Lung (tissue), 12 donors: ENCODE data around the gene NDUFS3. TPM values are rescaled to one million over a fixed set of nuclear protein-coding genes. Genes with fewer than 3 reads are reported as not detected.
A peak's percentile ranks its signal among the peaks of the same experiment; 100 is the strongest.

Experiments
- ATAC-seq: fragments of 200-7000 bp; cut with Tn5 transposase; one replicate; pipeline ENCODE4 v1.9.1; 2020; ENCODE audit warnings: moderate number of reproducible peaks; ENCODE audit not compliant: insufficient read depth, low FRiP score
- DNase-seq, 3 donors: peaks; one replicate each; pipeline ENCODE4 v3.0.0-alpha.2; 2013 to 2017
- H3K27ac ChIP-seq, 2 donors: one replicate each; pipeline ENCODE4 v1.5.1; 2013; ENCODE audit warnings: mild to moderate bottlenecking in 2 of 2, moderate library complexity in 2 of 2, control low read depth in 1 of 2, inconsistent platforms in 1 of 2, low read depth in 1 of 2, low read length in 1 of 2
- H3K27me3 ChIP-seq, 3 donors: one replicate each; pipeline ENCODE4 v1.5.1; 2013; ENCODE audit warnings: low read length in 2 of 3; ENCODE audit not compliant: control insufficient read depth in 3 of 3, insufficient read depth in 3 of 3
- H3K36me3 ChIP-seq, 4 donors: one replicate each; pipeline ENCODE4 v1.5.1; 2013; ENCODE audit warnings: low read length in 4 of 4, mild to moderate bottlenecking in 1 of 4, moderate library complexity in 1 of 4; ENCODE audit not compliant: control insufficient read depth in 4 of 4, insufficient read depth in 4 of 4
- H3K4me1 ChIP-seq, 5 donors: one replicate each; pipeline ENCODE4 v1.5.1; 2013; ENCODE audit warnings: low read length in 5 of 5, mild to moderate bottlenecking in 2 of 5, moderate library complexity in 1 of 5; ENCODE audit not compliant: control insufficient read depth in 5 of 5, insufficient read depth in 5 of 5
- H3K4me3 ChIP-seq: one replicate; pipeline ENCODE4 v1.5.1; 2013; ENCODE audit warnings: mild to moderate bottlenecking, control low read depth, moderate library complexity
- H3K9ac ChIP-seq, 2 donors: one replicate each; pipeline ENCODE4 v1.5.1; 2013; ENCODE audit warnings: low read length in 2 of 2, control low read depth in 1 of 2; ENCODE audit not compliant: insufficient read depth in 1 of 2
- H3K9me3 ChIP-seq, 4 donors: one replicate each; pipeline ENCODE4 v1.5.1; 2013; ENCODE audit warnings: low read length in 3 of 4, mild to moderate bottlenecking in 1 of 4, moderate library complexity in 1 of 4; ENCODE audit not compliant: control insufficient read depth in 4 of 4, insufficient read depth in 3 of 4
- WGBS, 2 donors: extraction: QIAGEN DNeasy Blood & Tissue Kit; methylation state at CpG; one replicate each; pipeline ENCODE4 v1.1.7; 2013; 5-methylcytosine and 5-hydroxymethylcytosine counted together
- polyA plus RNA-seq, 2 donors: library from polyadenylated mRNA; stranded (reverse); fragments of 200-250 nt; gene quantifications; one replicate each; pipeline ENCODE4 v1.2.1, GENCODE V29; 2013
- total RNA-seq, 2 donors: library from RNA; depleted of rRNA in 1 of 2; stranded (reverse); fragments of >200 nt in 1 of 2; gene quantifications; one replicate each; pipeline ENCODE4 v1.2.1, GENCODE V29; 2014 to 2021
- TF ChIP-seq, protein P1 (sequence below): IDR thresholded peaks from 2 replicates; pipeline ENCODE4 v1.5.1; 2012; ENCODE audit warnings: mild to moderate bottlenecking; ENCODE audit errors: control extremely low read depth, extremely low read depth
- donor health status: control.
- donor health status: control.
- donor health status: Bipolar disorder and iron deficiency.
- donor health status: healthy.
- donor health status: DM: yes; HTN: yes; CAD: no.

NDUFS3 gene
- total and polyA plus RNA-seq, 4 donors = 32.2 to 168 (median 90.0) TPM

DNA sequence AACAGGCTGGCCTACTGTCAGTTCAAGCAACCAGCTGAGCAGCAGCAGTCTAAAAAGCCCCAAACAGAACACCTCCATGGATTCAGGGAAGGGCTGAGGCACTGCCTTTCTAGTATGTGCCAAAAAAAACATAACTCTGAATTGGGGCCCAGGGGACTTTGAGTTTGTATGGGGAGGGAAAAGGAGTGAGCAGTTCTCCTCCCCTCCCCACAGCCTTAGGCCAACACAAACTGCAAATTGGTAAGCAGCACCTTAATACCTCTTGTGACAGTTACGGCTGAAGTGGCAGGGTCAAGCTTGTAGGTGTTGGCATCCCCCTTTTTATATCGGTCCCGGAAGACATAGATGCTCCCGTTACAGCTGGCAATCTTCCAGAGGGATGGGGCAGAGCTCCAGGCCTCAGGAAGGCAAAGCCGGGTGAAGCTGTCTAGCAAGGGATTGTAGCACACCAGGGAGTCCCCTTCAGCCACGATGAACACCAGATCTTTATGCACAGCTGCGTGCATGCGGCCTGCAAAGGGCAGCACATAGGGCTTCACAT, 6.1 kb upstream of the NDUFS3 start:
- TF ChIP-seq, protein P1, sequence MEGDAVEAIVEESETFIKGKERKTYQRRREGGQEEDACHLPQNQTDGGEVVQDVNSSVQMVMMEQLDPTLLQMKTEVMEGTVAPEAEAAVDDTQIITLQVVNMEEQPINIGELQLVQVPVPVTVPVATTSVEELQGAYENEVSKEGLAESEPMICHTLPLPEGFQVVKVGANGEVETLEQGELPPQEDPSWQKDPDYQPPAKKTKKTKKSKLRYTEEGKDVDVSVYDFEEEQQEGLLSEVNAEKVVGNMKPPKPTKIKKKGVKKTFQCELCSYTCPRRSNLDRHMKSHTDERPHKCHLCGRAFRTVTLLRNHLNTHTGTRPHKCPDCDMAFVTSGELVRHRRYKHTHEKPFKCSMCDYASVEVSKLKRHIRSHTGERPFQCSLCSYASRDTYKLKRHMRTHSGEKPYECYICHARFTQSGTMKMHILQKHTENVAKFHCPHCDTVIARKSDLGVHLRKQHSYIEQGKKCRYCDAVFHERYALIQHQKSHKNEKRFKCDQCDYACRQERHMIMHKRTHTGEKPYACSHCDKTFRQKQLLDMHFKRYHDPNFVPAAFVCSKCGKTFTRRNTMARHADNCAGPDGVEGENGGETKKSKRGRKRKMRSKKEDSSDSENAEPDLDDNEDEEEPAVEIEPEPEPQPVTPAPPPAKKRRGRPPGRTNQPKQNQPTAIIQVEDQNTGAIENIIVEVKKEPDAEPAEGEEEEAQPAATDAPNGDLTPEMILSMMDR = no peak
- no peak overlapping the region for H3K4me3 ChIP-seq
- H3K9me3 ChIP-seq = peaks cover 0 to 2% (median 0%) of the 10 kb centered on the region in 4 donors
- no peak overlapping the region for H3K9ac ChIP-seq
- peaks cover 0 to 37% (median 24%) of the 10 kb centered on the region in 4 donors for H3K36me3 ChIP-seq
- ATAC-seq (no peak), DNase-seq (no peak)
- H3K4me1 ChIP-seq = peaks cover 0 to 17% (median 5%) of the 10 kb centered on the region in 5 donors
- H3K27me3 ChIP-seq = no peaks in the 10 kb centered on the region
- peak overlapping the region in 1 of 2 donors; percentile 49 for H3K27ac ChIP-seq
- WGBS, 2 donors = 69 to 80% methylated on average over 8 of the region's 8 CpGs

GRCh38 chr11:47573321-47573720, 5.6 kb upstream of the NDUFS3 start:
- Histone ChIP-seq H3K4me3 (no peak overlapping the region), H3K27ac (no peak overlapping the region), H3K9ac (no peak overlapping the region), H3K36me3 (peaks cover 0 to 36% (median 24%) of the 10 kb centered on the region in 4 donors), H3K9me3 (peaks cover 0 to 2% (median 0%) of the 10 kb centered on the region in 4 donors), H3K4me1 (peaks cover 0 to 22% (median 9%) of the 10 kb centered on the region in 5 donors), H3K27me3 (no peaks in the 10 kb centered on the region)
- TF ChIP-seq, protein P1 = no peak
- DNase-seq (no peak), ATAC-seq (no peak)
- 92 to 96% methylated on average over 11 of the region's 11 CpGs for WGBS, 2 donors

DNA sequence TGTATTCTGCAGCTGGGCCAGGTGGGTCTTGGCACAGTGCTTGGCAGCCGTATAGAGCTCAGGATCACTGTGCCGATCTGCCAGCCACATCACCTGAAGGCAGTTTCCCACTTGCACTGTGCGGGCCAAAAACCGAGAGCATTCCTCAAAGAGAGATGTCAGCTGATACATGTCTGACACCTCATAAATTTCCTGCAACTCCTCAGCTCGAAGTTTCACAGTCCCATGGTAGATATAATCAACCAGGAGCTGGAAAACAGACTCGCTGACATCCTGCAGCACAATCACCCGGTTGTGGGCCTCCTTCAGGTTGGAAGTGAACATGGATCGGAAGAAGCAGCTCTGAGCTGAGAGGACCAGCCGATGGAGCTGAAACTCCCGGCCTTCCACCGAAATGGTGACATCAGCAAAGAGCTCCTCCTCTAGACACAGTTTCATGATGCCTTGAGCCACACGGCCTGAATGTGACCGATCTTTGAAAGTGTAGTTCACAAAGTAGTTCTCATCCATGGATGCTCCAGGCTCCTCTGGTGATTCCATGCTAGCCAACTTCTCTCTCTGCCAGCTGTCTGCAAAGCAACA, 1.3 kb upstream of the NDUFS3 start:
- no peak overlapping the region for H3K9ac ChIP-seq
- TF ChIP-seq, protein P1 = no peak
- peaks cover 14 to 47% (median 30%) of the 10 kb centered on the region in 4 donors for H3K36me3 ChIP-seq
- peaks cover 0 to 2% (median 0%) of the 10 kb centered on the region in 4 donors for H3K9me3 ChIP-seq
- H3K4me1 ChIP-seq = peaks cover 8 to 21% (median 10%) of the 10 kb centered on the region in 5 donors
- DNase-seq (no peak), ATAC-seq (no peak)
- WGBS, 2 donors = 79 to 86% methylated on average over 13 of the region's 13 CpGs
- H3K4me3 ChIP-seq = peak overlapping the region; percentile 96
- H3K27me3 ChIP-seq = no peaks in the 10 kb centered on the region
- peak overlapping the region in 1 of 2 donors; percentile 21 for H3K27ac ChIP-seq
